GM19324 (cell line): Measurements from ENCODE around the gene COL4A6.

Experiments
- ATAC-seq: cut with Tn5 transposase; IDR thresholded peaks from one replicate; pipeline ENCODE4 v1.9.1; 2021; ENCODE audit warnings: mild to moderate bottlenecking, moderate library complexity; ENCODE audit not compliant: unreplicated experiment, low FRiP score

The COL4A6 gene

GRCh38 chrX:108117988-108118387, 320.2 kb downstream of the COL4A6 start:
- no peak for ATAC-seq

GRCh38 chrX:108114541-108114940, 323.7 kb downstream of the COL4A6 start:
- ATAC-seq = no peak
